Epithelial cell of prostate (primary cell): ENCODE measurements around the gene DDX11.
"Not testable (repeated sequence)": the region's sequence is repeated elsewhere in the genome, so short reads cannot be mapped to it uniquely, and the experiment has no call there.

Experiments used
- DNase-seq: peaks from one replicate; pipeline ENCODE4 v3.0.0-alpha.2; 2011; ENCODE audit warnings: low read depth, low spot score
- H3K27ac ChIP-seq: fragments of 450-650 bp; 2 replicates; pipeline ENCODE4 v1.5.1; 2017; ENCODE audit warnings: mild to moderate bottlenecking

The DDX11 gene

DNA sequence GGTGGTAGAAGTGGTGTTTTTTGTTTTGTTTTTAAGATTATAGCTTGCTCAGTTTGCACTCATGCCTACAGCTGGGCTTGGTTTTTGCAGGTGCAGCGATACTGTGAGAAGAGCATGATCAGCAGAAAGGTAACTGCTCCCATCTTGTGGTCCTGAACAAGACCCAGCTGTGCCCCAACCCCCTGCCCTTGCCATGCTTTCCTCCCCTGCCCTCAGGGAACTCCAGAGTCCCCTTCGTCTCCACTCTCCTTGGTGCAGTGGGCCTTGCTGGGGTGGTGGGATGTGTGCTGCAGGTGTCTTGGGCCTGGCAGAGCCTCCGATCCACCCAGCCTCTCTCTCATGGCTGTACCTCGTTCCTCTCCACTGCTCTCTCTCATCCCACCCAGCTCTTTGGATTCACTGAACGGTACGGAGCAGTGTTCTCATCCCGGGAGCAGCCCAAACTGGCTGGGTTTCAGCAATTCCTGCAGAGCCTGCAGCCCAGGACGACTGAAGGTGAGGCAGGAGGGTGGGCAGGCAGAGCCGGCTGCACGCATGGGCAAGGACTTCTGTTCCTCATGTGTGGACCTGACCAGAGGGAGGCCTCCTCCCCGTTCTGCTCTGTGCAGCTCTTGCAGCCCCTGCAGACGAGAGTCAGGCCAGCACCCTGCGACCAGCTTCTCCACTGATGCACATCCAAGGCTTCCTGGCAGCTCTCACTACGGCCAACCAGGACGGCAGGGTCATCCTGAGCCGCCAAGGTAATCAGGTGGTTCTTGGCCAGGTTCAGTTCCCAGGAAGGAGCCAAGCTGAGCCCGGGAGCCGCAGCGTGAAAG, 22.8 kb downstream of the DDX11 start:
- not testable (repeated sequence) for DNase-seq, H3K27ac ChIP-seq

DNA sequence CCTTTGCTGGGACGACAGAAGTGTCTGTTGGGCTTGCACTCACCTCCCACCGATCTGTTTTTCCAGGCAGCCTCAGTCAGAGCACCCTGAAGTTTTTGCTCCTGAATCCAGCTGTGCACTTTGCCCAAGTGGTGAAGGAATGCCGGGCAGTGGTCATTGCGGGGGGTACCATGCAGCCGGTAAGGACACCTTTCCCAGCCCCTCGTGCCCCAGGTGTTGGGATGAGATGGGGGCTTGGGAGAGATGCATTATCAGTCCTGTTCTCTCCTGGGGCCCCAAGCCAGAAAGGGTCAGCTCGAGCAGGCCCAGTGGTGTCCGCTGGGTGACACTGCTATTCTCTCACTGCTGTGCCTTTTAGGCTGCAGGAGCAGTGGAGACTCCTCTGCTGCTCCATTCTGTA, 24.2 kb downstream of the DDX11 start:
- not testable (repeated sequence) for H3K27ac ChIP-seq, DNase-seq

DNA sequence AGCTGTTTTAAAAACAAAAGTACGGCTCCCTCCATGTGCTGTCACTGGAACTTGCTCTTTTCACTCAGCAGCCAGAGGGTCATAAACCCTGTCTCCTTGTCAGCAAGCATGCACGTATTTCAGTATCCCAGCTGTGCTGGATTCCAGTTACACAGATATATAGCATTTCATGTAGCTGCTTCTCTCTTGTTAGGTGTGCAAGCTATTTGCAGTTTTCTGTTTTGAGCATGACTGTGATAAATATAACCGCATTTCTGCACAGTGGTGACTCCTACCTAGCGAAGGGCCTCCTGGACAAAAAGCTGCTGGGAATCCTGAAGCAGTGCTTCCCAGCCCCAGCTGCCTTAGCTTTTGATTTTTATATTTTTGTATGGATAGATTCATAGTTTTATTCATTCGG, 24.7 kb downstream of the DDX11 start:
- H3K27ac ChIP-seq: not testable (repeated sequence)

DNA sequence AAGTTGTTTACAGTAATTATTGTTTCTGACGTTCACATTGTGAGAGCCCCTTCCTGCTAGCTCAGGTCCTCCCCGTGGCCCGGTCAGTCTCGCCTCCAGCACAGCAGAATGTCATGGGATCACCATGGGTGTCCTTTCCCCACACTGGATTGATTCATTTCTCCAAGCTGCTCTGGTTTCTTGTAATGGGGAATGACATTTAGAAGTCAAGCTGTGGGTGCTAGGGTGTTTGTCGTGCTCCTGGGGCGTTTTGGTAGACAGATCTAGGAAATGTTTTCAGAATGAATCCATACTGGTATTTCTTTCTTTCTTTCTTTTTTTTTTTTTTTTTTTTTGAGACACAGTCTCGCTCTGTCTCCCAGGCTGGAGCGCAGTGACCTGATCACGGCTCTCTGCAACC, 25.1 kb downstream of the DDX11 start:
- DNase-seq, H3K27ac ChIP-seq: not testable (repeated sequence)

More for the DNA sequence above, 24.7 kb downstream of the DDX11 start:
- DNase-seq: not testable (repeated sequence)

DNA sequence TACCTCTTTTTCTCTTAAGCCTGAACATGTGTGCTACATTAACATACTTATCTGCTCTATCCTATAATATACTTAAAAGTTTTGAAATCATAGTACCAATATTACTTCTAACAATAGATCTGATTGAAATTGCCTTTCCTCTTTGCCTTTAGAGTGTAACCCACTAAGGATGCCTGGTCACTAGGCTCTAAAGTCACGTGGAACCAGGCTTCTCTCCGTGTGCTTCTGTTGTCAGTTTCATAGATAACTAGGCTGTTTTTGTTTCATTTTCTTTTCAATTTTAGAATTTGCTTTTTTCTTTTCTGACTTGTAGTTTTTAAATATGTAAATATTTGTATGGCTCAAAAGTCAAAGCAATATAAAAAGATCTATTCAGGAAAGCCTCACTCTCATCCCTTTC, 25.8 kb downstream of the DDX11 start:
- H3K27ac ChIP-seq: not testable (repeated sequence)

DNA sequence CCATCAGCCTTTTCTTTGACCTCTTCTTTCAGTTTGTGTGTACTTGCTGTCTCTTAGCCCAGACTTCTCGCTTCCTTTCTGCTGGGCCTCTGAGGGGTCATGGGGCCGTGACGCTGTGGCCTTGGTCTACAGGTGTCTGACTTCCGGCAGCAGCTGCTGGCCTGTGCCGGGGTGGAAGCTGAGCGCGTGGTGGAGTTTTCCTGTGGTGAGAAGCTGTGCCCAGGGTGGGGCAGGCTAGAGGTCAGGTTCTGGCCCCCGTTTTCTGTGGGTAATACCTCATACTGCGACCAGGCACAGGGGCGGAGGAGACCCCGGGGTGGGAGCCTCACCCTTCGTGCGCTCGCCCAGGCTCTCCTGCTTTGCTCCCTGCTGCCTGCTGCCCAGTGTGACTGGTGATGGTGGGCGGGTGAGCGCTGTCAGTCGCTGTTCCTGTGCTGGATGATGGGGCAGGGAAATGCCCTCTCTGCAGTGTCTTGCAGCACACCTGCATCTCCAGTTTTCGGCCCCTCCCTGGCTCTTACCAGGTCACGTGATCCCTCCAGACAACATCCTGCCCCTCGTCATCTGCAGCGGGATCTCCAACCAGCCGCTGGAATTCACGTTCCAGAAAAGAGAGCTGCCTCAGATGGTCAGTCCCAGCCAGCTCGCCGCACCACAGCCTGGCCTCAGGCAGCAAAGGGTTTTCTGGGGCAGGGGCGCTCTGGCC, 27.0 kb downstream of the DDX11 start:
- DNase-seq, H3K27ac ChIP-seq: not testable (repeated sequence)

More for the DNA sequence above, 25.8 kb downstream of the DDX11 start:
- DNase-seq: not testable (repeated sequence)

DNA sequence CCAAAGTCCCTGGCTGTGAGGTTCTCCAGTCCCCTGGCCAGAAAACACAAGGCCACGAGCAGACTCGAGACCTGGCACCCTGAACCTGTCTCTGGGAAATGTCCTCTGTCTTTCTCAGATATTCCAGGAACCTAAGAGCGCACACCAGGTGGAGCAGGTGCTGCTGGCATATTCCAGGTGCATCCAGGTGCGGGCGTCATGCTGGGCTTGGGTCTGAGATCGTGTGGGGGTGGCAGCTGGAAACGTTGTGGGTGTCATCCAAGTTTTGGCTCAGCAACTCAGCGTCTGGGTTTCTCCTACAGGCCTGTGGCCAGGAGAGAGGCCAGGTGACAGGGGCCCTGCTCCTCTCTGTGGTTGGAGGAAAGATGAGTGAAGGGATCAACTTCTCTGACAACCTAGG, 28.5 kb downstream of the DDX11 start:
- DNase-seq, H3K27ac ChIP-seq: not testable (repeated sequence)

DNA sequence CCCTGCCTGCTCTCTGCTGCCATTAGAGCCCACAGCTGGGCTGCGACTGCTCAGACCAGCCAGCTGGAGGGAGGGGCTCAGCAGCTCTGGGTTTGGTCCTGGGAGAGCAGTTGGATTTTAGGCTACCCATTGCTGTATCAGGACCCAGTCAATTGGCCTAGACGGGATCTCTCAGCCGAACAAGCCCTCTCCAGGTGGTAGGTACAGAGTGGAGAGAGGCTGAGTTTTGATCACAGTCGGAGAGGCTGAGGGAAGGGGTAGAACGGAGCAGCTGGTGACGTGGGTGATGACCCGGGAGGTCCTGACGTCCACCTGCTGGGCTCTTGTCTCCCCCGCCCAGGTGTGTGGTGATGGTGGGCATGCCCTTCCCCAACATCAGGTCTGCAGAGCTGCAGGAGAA, 28.9 kb downstream of the DDX11 start:
- H3K27ac ChIP-seq, DNase-seq: not testable (repeated sequence)

DNA sequence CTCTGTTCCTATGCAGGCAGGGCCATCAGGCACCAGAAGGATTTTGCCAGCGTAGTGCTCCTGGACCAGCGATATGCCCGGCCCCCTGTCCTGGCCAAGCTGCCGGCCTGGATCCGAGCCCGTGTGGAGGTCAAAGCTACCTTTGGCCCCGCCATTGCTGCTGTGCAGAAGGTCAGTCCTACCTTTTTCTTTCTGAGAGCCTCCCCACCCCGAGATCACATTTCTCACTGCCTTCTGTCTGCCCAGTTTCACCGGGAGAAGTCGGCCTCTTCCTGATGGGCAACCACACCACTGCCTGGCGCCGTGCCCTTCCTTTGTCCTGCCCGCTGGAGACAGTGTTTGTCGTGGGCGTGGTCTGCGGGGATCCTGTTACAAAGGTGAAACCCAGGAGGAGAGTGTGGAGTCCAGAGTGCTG, 29.9 kb downstream of the DDX11 start:
- peak overlapping the region; percentile 21 for H3K27ac ChIP-seq
- DNase-seq: peak; percentile 14

DNA sequence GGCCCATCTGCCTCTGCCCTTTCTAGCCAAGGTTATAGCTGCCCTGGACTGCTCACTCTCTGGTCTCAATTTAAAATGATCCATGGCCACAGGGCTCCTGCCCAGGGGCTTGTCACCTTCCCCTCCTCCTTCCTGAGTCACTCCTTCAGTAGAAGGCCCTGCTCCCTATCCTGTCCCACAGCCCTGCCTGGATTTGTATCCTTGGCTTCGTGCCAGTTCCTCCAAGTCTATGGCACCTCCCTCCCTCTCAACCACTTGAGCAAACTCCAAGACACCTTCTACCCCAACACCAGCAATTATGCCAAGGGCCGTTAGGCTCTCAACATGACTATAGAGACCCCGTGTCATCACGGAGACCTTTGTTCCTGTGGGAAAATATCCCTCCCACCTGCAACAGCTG, 30.6 kb downstream of the DDX11 start:
- peak overlapping the region; percentile 21 for H3K27ac ChIP-seq
- not testable (repeated sequence) for DNase-seq

GRCh38 chr12:31104773-31105172, 31.1 kb downstream of the DDX11 start:
- H3K27ac ChIP-seq, DNase-seq: not testable (repeated sequence)

- DNase-seq: no peak
These were observed 32.0 kb downstream of the DDX11 start for GRCh38 chr12:31105668-31106067.

DNA sequence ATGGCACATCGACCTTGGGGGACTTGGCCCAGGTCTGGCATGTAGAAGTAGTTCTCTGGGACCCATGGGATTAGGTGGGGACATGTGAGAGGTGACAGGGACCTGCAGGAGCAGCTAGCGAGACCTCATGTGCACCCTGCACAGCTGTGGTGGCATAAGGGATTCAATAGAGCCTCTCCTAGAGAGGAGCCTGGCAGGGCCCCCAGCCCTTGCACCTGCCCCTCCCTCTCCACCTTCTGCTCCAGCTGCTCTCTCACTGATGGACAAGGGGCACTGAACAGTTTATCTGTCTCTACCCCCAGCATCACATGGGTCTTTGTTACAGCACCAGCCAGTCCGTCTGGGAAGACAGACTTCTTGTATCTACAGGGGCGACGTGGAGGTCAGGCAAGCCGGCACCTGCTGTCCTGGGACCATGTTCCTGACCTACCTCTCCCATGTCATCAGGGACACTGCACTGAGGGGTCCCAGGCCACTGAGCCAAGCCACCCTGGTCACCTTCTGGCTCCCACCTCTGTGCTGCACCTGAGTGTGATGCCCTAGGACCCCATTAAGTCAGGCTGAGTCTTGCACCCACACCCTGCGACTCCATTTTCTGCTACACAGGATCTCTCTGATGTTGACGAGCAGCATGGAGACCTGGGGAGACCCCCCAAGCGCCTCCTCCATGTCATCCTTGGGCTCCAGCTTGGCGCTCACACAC, 32.6 kb downstream of the DDX11 start:
- DNase-seq: no peak
- no peak overlapping the region for H3K27ac ChIP-seq

More at GRCh38 chr12:31105668-31106067, 32.0 kb downstream of the DDX11 start:
- no peak overlapping the region for H3K27ac ChIP-seq

- H3K27ac ChIP-seq, DNase-seq: not testable (repeated sequence)
These were observed 36.1 kb downstream of the DDX11 start for GRCh38 chr12:31109773-31110172.

GRCh38 chr12:31110263-31110662, 36.6 kb downstream of the DDX11 start:
- not testable (repeated sequence) for H3K27ac ChIP-seq, DNase-seq

DNA sequence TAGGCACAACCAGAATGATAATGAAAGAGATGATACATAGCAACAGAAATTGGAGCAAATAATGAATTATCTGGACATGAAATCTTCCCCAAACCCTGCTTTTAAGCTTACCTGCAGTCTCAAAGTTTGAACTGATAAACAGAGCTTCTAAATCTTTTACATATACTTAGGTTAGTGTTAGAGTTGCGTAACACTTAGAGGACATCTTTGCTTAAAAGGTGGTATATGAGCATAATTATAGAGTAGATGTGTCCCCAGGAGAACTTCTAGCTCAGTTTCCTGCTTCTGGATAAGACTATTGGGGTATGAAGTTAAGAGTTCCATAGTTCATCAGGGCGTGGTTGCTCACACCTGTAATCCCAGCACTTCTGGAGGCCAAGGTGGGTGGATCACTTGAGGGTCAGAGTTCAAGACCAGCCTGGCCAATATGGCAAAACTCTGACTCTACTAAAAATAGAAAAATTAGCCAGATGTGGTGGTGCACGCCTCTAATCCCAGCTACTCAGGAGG, 41.5 kb downstream of the DDX11 start:
- H3K27ac ChIP-seq, DNase-seq: not testable (repeated sequence)

DNA sequence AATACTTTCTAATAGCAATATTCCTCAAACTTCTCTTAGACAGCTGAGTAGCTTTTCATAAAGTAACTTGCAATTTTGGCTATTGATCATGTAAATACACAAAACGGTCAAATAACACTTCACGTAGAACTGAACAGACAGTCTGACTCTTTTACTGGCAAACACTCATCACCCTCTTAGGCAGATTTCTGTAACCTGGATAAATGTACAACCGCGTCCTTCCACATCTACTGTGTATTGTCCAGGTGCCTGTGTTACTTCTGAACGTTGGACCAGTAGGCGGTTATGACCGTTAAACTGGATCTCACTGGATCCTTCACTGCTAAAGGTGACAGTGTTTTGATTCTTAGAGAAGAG, 43.2 kb downstream of the DDX11 start:
- DNase-seq, H3K27ac ChIP-seq: not testable (repeated sequence)

GRCh38 chr12:31117203-31118011, 43.7 kb downstream of the DDX11 start:
- H3K27ac ChIP-seq: no peak overlapping the region
- DNase-seq: no peak

- no peak for DNase-seq
- no peak overlapping the region for H3K27ac ChIP-seq
These were observed 44.9 kb downstream of the DDX11 start for GRCh38 chr12:31118347-31119191.
